Left lung (tissue), 10 donors: ENCODE data around the gene ANTXRL. TPM values are rescaled to one million over a fixed set of nuclear protein-coding genes. Genes with fewer than 3 reads are reported as not detected.
A peak's percentile ranks its signal among the peaks of the same experiment; 100 is the strongest.
"Not testable (repeated sequence)": the region's sequence is repeated elsewhere in the genome, so short reads cannot be mapped to it uniquely, and the experiment has no call there.

Source experiments
- ATAC-seq: fragments of 200-7000 bp; cut with Tn5 transposase; one replicate; pipeline ENCODE4 v1.9.1; 2020; ENCODE audit warnings: moderate library complexity
- DNase-seq, 4 donors: peaks; one replicate each; pipeline ENCODE4 v3.0.0-alpha.2; 2013 to 2020
- H3K27ac ChIP-seq, 2 donors: fragments of 200-600 bp; sonication (generic) in 1 of 2; one replicate each; pipeline versions ENCODE4 v1.5.0 to v1.8.0; 2020 to 2021
- H3K27me3 ChIP-seq, 2 donors: fragments of 200-600 bp; sonication (generic) in 1 of 2; one replicate each; pipeline versions ENCODE4 v1.5.0 to v1.8.0; 2020 to 2021
- H3K36me3 ChIP-seq, 2 donors: fragments of 200-600 bp; sonication (generic) in 1 of 2; one replicate each; pipeline versions ENCODE4 v1.5.0 to v1.8.0; 2020 to 2021
- H3K4me1 ChIP-seq, 2 donors: fragments of 200-600 bp; one replicate each; pipeline ENCODE4 v1.8.0; 2021
- H3K4me3 ChIP-seq, 2 donors: fragments of 200-600 bp; sonication (generic) in 1 of 2; one replicate each; pipeline versions ENCODE4 v1.5.0 to v1.8.0; 2020 to 2021; ENCODE audit warnings: mild to moderate bottlenecking in 1 of 2
- H3K9me3 ChIP-seq, 2 donors: fragments of 200-600 bp; sonication (generic) in 1 of 2; one replicate each; pipeline versions ENCODE4 v1.5.0 to v1.8.0; 2020 to 2021
- CTCF ChIP-seq, 2 donors: fragments of 200-600 bp; sonication (generic) in 1 of 2; IDR thresholded peaks; one replicate each; pipeline versions ENCODE4 v1.5.0 to v1.8.0; 2021; ENCODE audit warnings: antibody characterized with exemption in 2 of 2
- intact Hi-C, 2 donors: fragments of 100-400 bp; cut with DNase I; formaldehyde crosslinking; loops; one replicate each; pipeline versions ENCODE4 v1.11.2 to v1.14.2; 2022
- polyA plus RNA-seq, 6 donors: library from polyadenylated mRNA; unstranded; fragments of 120-200 nt; gene quantifications; one replicate each; pipeline ENCODE4 v1.2.1, GENCODE V29; 2013; ENCODE audit not compliant: insufficient read length in 6 of 6
- total RNA-seq, 2 donors: library from RNA; stranded (reverse); fragmentation: NEBNext Ultra II Directional; extraction: Animal tissue kit (Norgen Biotek cat#: 25700); gene quantifications; one replicate each; pipeline ENCODE4 v1.2.1, GENCODE V29; 2021
- donor health status: DM: no; HTN: yes; CAD: no.
- donor health status: DM: no; HTN: no; CAD: no.

Gene ANTXRL
- total and polyA plus RNA-seq, 8 donors: not detected

DNA sequence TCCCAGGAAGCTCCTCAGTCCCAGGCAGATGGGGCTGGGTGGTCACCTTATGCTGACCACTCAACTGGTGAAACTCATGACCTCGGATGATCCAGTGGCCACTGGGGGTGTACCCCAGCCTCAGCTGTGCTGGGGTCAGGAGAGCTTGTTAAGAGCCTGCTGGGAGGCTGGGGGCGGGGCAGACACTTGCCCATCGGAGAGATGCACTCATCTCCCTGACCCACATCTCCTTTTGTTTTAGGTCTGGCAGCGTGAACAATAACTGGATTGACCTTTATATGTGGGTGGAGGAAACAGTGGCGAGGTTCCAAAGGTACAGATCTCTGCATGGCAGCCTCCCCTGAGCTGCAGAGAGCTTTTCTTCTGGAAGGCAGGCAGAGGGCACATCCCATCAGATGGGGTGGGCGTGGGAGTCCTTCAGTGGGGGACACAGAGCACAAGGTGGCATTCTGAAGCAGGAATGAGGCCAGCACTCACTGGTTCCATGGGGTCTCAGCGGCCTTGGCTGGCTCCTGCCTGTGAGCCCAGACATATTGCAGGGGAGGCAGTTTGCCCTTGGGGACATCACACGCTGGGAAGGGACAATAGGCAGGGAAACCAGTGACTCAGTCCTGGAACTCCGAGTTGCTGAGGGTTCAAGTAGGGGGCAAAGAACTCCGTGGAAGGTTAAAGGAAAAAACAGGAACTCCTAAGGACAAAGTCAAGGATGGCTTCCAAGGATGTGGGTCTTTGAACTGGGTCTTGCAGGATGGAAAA, 5.2 kb downstream of the ANTXRL start:
- DNase-seq (peak in 1 of 4 donors; percentile 25), ATAC-seq (peak; percentile 2)
- H3K4me1 ChIP-seq: peaks cover 5 to 10% of the 10 kb centered on the region in 2 donors
- H3K27me3 ChIP-seq: no peaks in the 10 kb centered on the region
- no peak overlapping the region for H3K4me3 ChIP-seq
- H3K36me3 ChIP-seq: no peaks in the 10 kb centered on the region
- intact Hi-C loops: no loop called here
- H3K9me3 ChIP-seq: no peaks in the 10 kb centered on the region
- no peak for TF ChIP-seq CTCF (IDR thresholded peaks at IDR 0.05)
- no peak overlapping the region for H3K27ac ChIP-seq

DNA sequence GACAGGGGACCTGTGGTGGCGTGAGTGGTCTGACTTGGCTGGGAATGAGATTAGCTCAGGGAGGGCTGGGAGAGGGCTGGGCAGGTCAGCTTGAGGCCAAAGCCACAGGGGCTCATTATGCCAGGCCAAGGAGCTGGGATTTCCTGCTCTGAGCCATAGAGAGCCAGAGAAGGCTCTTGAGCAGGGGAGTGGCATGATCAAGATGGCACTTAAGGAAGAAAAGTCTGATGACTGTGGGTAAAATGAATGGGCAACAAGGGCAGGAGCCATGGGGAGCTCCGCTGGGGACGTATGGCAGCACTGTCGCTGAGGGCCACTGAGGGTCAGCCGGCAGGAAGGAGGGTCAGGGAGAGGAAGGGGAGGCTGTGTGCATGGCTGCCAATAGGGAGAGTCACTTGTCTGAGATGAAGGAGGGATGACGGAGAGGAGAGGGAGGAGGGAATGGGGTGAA, 5.8 kb downstream of the ANTXRL start:
- DNase-seq: peak in 1 of 4 donors; percentile 56
- H3K9me3 ChIP-seq: no peaks in the 10 kb centered on the region
- TF ChIP-seq CTCF (IDR thresholded peaks at IDR 0.05): no peak
- no peaks in the 10 kb centered on the region for H3K27me3 ChIP-seq
- no peaks in the 10 kb centered on the region for H3K36me3 ChIP-seq
- intact Hi-C loops: no loop called here
- H3K4me3 ChIP-seq: no peak overlapping the region
- ATAC-seq: peak; percentile 81
- no peak overlapping the region for H3K27ac ChIP-seq
- H3K4me1 ChIP-seq: peaks cover 5 to 10% of the 10 kb centered on the region in 2 donors

GRCh38 chr10:46293228-46293627, 6.4 kb downstream of the ANTXRL start:
- Histone ChIP-seq H3K27me3 (no peaks in the 10 kb centered on the region), H3K36me3 (no peaks in the 10 kb centered on the region), H3K4me1 (peaks cover 5 to 6% of the 10 kb centered on the region in 2 donors), H3K9me3 (no peaks in the 10 kb centered on the region), H3K27ac (no peak overlapping the region), H3K4me3 (no peak overlapping the region)
- intact Hi-C loops: no loop called here
- no peak for ATAC-seq
- DNase-seq: no peak
- TF ChIP-seq CTCF (IDR thresholded peaks at IDR 0.05): no peak

- TF ChIP-seq CTCF (IDR thresholded peaks at IDR 0.05): no peak
- H3K4me3 ChIP-seq: no peak overlapping the region
- ATAC-seq: no peak
- no peak overlapping the region for H3K27ac ChIP-seq
- peak in 2 of 4 donors; percentile 29 to 76 for DNase-seq
- H3K9me3 ChIP-seq: no peaks in the 10 kb centered on the region
- intact Hi-C loops: no loop called here
- no peaks in the 10 kb centered on the region for H3K27me3 ChIP-seq
- H3K4me1 ChIP-seq: peaks cover 2 to 5% of the 10 kb centered on the region in 2 donors
- no peaks in the 10 kb centered on the region for H3K36me3 ChIP-seq
Observed at GRCh38 chr10:46293832-46294640, 7.2 kb downstream of the ANTXRL start.

DNA sequence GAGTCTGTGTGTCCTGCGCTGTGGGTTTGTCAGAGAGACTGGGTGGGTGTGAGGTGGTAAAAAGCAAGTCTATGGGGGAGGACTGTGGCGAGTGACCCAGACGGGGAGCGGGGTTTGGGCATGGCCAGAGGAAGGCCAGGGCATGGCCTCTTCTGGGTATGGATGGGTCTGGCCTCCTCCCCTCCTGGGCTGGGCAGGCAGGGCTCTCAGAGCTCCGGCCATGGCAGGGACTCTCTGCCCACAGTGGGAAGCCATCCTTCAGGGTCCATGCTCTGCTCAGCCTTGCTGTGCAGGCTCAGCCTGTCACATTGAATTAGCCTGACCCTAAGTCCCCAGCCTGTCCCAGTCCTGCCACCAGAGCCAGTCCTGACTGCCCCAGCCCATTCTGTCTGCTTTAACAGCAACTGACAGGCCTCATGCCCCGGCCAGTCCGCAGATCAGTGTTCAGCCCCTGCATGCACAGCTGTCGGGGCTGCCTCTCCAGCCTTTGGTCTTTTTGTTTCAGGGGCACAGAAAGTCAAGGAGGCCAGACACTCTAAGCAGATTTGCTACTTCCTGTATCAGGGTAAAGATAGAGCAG, 7.9 kb downstream of the ANTXRL start:
- DNase-seq: peak in 1 of 4 donors; percentile 22
- TF ChIP-seq CTCF (IDR thresholded peaks at IDR 0.05): no peak
- H3K27me3 ChIP-seq: no peaks in the 10 kb centered on the region
- no peak for ATAC-seq
- no peaks in the 10 kb centered on the region for H3K36me3 ChIP-seq
- H3K9me3 ChIP-seq: no peaks in the 10 kb centered on the region
- intact Hi-C loops: no loop called here
- no peak overlapping the region for H3K4me3 ChIP-seq
- no peak overlapping the region for H3K27ac ChIP-seq
- peaks cover 5 to 9% of the 10 kb centered on the region in 2 donors for H3K4me1 ChIP-seq

DNA sequence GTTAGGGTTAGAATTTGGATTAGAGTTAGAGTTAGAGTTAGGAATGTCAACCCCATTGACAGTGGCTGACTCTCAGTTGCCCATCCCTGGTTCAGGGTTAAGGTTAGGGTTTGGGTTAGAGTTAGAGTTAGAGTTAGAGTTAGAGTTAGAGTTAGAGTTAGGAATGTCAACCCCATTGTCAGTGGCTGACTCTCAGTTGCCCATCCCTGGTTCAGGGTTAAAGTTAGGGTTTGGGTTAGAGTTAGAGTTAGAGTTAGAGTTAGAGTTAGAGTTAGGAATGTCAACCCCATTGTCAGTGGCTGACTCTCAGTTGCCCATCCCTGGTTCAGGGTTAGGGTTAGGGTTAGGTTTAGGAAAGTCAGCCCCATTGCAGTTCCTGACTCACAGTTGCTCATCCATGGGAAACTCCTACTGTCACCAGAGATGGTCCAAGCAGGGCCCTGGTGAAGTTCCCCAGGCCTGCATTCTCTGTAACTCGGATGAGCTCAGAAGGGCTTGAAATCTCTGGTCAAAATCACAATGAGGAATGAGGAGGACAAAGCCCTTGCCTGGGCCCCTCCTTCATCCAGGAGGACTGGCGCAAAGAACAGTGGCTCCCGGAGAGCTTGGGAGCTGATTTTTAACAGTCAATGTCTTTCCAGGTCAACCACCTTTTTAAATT, 8.7 kb downstream of the ANTXRL start:
- intact Hi-C loops, ATAC-seq, H3K27me3 ChIP-seq, DNase-seq, H3K36me3 ChIP-seq, H3K9me3 ChIP-seq, H3K4me3 ChIP-seq, H3K27ac ChIP-seq: not testable (repeated sequence)
- H3K4me1 ChIP-seq: peaks cover 5 to 11% of the 10 kb centered on the region in 2 donors

DNA sequence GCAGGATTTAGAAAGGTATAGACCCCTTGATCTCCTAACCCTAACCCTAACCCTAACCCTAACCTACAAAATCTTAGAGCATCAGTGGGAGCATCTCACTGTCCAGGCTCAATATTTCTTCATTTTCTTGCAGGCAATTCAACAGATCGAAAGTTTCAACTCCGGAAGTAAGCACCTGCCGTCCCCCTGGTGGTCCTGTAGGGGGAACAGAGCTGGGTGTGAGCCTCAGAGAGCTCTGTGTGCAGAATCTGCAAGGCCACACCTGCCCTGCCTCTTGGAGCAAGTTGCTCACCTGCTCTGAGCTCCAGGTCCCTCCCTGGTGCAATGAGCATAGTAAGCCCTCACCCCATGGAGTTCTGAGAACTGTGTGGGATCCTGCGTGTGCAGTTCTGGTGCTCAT, 9.3 kb downstream of the ANTXRL start:
- H3K4me1 ChIP-seq: peaks cover 5 to 11% of the 10 kb centered on the region in 2 donors
- H3K27me3 ChIP-seq, H3K4me3 ChIP-seq, H3K27ac ChIP-seq, intact Hi-C loops, ATAC-seq, H3K36me3 ChIP-seq, H3K9me3 ChIP-seq, DNase-seq: not testable (repeated sequence)
